Osteocyte (in vitro differentiated cells): ENCODE results near the gene SLC12A1. TPM values are rescaled to one million over a fixed set of nuclear protein-coding genes. Genes with fewer than 3 reads are reported as not detected.

Experiments used
- DNase-seq: peaks from one replicate; pipeline ENCODE4 v3.0.0; 2021; ENCODE audit warnings: mixed read lengths; ENCODE audit not compliant: unreplicated experiment; ENCODE audit errors: extremely low spot score
- H3K27ac Mint-ChIP-seq: one replicate; pipeline ENCODE4 v1.8.0; 2021; ENCODE audit warnings: mild to moderate bottlenecking, mixed read lengths; ENCODE audit not compliant: unreplicated experiment
- H3K27me3 Mint-ChIP-seq: one replicate; pipeline ENCODE4 v1.8.0; 2021; ENCODE audit warnings: mixed read lengths; ENCODE audit not compliant: unreplicated experiment
- H3K36me3 Mint-ChIP-seq: one replicate; pipeline ENCODE4 v1.8.0; 2021; ENCODE audit warnings: mixed read lengths; ENCODE audit not compliant: unreplicated experiment
- H3K4me1 Mint-ChIP-seq: one replicate; pipeline ENCODE4 v1.8.0; 2021; ENCODE audit warnings: mixed read lengths; ENCODE audit not compliant: unreplicated experiment
- H3K4me3 Mint-ChIP-seq: one replicate; pipeline ENCODE4 v1.8.0; 2021; ENCODE audit warnings: mild to moderate bottlenecking, moderate library complexity, mixed read lengths; ENCODE audit not compliant: unreplicated experiment
- H3K9me3 Mint-ChIP-seq: one replicate; pipeline ENCODE4 v1.8.0; 2021; ENCODE audit warnings: mixed read lengths; ENCODE audit not compliant: unreplicated experiment
- CTCF ChIP-seq: fragments of 200-600 bp; sonication (generic); IDR thresholded peaks from 2 replicates; pipeline ENCODE4 v1.5.0; 2021; ENCODE audit warnings: antibody characterized with exemption, mild to moderate bottlenecking, moderate library complexity
- total RNA-seq: library from RNA; stranded (reverse); gene quantifications from 2 replicates; pipeline ENCODE4 v1.2.1, GENCODE V29; 2021

SLC12A1 gene
- total RNA-seq, 1 donor from 2014 or later: not detected

- no peak for TF ChIP-seq CTCF
- Mint-ChIP-seq H3K27me3 (peaks cover 43% of the 10 kb centered on the region), H3K4me3 (no peak overlapping the region)
These were observed 24.4 kb downstream of the SLC12A1 start for GRCh38 chr15:48230498-48230897.

DNA sequence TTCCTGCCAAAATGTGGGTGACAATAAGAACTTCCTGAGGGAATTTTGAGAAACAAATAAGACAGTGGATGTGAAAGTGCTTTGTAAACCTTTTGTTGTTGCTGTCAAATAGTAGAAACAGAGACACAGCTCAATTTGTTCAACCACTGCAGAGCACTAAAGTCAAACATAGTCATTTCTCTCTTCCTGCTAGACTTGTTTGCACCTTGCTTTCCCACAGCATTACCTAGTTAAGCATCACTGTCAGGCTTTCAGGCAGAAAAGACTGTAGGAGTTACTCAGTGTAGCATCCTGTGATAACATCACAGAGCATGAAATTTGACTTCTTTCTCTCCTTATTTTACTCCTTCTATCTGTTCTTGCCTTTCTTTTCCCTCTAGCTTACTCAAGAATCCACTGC lies 27.1 kb downstream of the SLC12A1 start:
- H3K9me3 Mint-ChIP-seq: no peaks in the 10 kb centered on the region

More at GRCh38 chr15:48230498-48230897, 24.4 kb downstream of the SLC12A1 start:
- Mint-ChIP-seq H3K9me3 (no peaks in the 10 kb centered on the region), H3K36me3 (no peaks in the 10 kb centered on the region), H3K27ac (no peak overlapping the region), H3K4me1 (no peaks in the 10 kb centered on the region)
- DNase-seq: no peak

GRCh38 chr15:48239334-48239733 lies 33.2 kb downstream of the SLC12A1 start:
- H3K4me1 Mint-ChIP-seq: no peaks in the 10 kb centered on the region
- DNase-seq: no peak
- no peaks in the 10 kb centered on the region for H3K9me3 Mint-ChIP-seq
- H3K27ac Mint-ChIP-seq: no peak overlapping the region
- TF ChIP-seq CTCF: no peak
- H3K27me3 Mint-ChIP-seq: peaks cover 38% of the 10 kb centered on the region
- no peak overlapping the region for H3K4me3 Mint-ChIP-seq
- no peaks in the 10 kb centered on the region for H3K36me3 Mint-ChIP-seq

More for the DNA sequence above, 27.1 kb downstream of the SLC12A1 start:
- no peaks in the 10 kb centered on the region for H3K4me1 Mint-ChIP-seq
- peaks cover 42% of the 10 kb centered on the region for H3K27me3 Mint-ChIP-seq
- no peaks in the 10 kb centered on the region for H3K36me3 Mint-ChIP-seq
- no peak overlapping the region for H3K4me3 Mint-ChIP-seq
- no peak for DNase-seq
- no peak overlapping the region for H3K27ac Mint-ChIP-seq
- TF ChIP-seq CTCF: no peak

DNA sequence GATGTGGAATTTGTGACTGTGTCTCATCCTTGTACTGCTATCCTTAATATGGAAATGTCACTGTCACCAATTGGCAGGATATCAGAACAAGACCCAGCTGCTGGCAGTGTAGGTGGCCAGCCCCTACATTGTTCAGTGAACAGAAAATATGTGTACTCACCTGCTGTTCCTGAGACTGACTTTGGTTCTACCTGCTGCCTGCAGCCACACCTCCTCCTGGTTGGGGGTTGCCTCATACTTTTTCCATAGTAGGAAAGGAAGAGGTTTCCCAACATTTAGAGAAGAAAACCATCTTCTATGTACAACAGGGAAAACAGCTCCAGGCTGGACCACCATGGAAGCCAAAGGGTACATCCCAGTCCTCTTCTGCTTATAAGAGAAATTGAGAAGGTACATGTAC lies 35.9 kb downstream of the SLC12A1 start:
- H3K27me3 Mint-ChIP-seq: peaks cover 48% of the 10 kb centered on the region
- no peaks in the 10 kb centered on the region for H3K9me3 Mint-ChIP-seq
- no peaks in the 10 kb centered on the region for H3K4me1 Mint-ChIP-seq
- no peak for DNase-seq
- H3K36me3 Mint-ChIP-seq: no peaks in the 10 kb centered on the region
- no peak overlapping the region for H3K27ac Mint-ChIP-seq
- no peak overlapping the region for H3K4me3 Mint-ChIP-seq
- TF ChIP-seq CTCF: no peak

DNA sequence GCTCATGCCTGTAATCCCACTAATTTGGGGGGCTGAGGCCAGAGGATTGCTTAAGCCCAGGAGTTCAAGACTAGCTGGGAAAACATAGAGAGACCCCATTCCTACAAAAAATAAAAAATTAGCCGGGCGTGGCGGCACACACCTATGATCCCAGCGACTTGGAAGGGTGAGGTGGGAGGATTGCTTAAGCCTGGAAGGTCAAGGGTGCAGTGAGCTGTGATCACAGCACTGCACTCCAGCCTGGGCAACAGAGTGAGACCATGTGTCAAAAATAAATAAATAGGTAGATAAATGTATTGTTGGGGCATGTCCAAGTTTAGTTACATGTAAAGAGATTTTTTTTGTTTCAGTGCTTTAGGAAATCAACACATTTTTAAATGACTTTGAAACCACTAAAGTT lies 36.4 kb downstream of the SLC12A1 start:
- Mint-ChIP-seq H3K27ac (no peak overlapping the region), H3K4me1 (no peaks in the 10 kb centered on the region), H3K27me3 (peaks cover 52% of the 10 kb centered on the region), H3K36me3 (no peaks in the 10 kb centered on the region), H3K9me3 (no peaks in the 10 kb centered on the region), H3K4me3 (no peak overlapping the region)
- TF ChIP-seq CTCF: no peak
- no peak for DNase-seq
